Smooth muscle cell (in vitro differentiated cells): ENCODE data around the gene RAB37. TPM values are rescaled to one million over a fixed set of nuclear protein-coding genes. Genes with fewer than 3 reads are reported as not detected.

Source experiments
- DNase-seq: peaks from one replicate; lab custom pipeline; 2025; ENCODE audit not compliant: unreplicated experiment; lab: John Stamatoyannopoulos, UW
- H2AFZ ChIP-seq: fragments of 200-600 bp; sonication (generic); 2 replicates; pipeline ENCODE4 v1.6.0; 2016; ENCODE audit warnings: antibody characterized with exemption, low read depth, mild to moderate bottlenecking
- H3F3A ChIP-seq: fragments of 200-600 bp; sonication (generic); 2 replicates; pipeline ENCODE4 v1.6.0; 2017; ENCODE audit warnings: antibody characterized with exemption, low read depth
- H3K27ac ChIP-seq: fragments of 200-600 bp; sonication (generic); 2 replicates; pipeline ENCODE4 v1.5.1; 2016; ENCODE audit warnings: low read depth, mild to moderate bottlenecking
- H3K27me3 ChIP-seq: fragments of 200-600 bp; sonication (generic); 2 replicates; pipeline ENCODE4 v1.6.1; 2016; ENCODE audit warnings: low read depth, mild to moderate bottlenecking
- H3K36me3 ChIP-seq: fragments of 200-600 bp; sonication (generic); 2 replicates; pipeline ENCODE4 v1.5.1; 2016; ENCODE audit warnings: low read depth
- H3K4me1 ChIP-seq: fragments of 200-600 bp; sonication (generic); 2 replicates; pipeline ENCODE4 v1.5.1; 2016; ENCODE audit warnings: low read depth
- H3K4me2 ChIP-seq: fragments of 200-600 bp; sonication (generic); 2 replicates; pipeline ENCODE4 v1.6.0; 2016; ENCODE audit warnings: mild to moderate bottlenecking
- H3K4me3 ChIP-seq: fragments of 200-600 bp; sonication (generic); 2 replicates; pipeline ENCODE4 v1.5.1; 2016; ENCODE audit warnings: mild to moderate bottlenecking
- H3K79me2 ChIP-seq: fragments of 200-600 bp; sonication (generic); 2 replicates; pipeline ENCODE4 v1.6.0; 2016; ENCODE audit warnings: low read depth, mild to moderate bottlenecking
- H3K9ac ChIP-seq: fragments of 200-600 bp; sonication (generic); 2 replicates; pipeline ENCODE4 v1.6.0; 2016; ENCODE audit warnings: low read depth
- H3K9me3 ChIP-seq: fragments of 200-600 bp; sonication (generic); replicated peaks from 2 replicates; pipeline ENCODE4 v1.5.1; 2016; ENCODE audit warnings: low read depth
- H4K20me1 ChIP-seq: fragments of 200-600 bp; sonication (generic); 2 replicates; pipeline ENCODE4 v1.6.0; 2016; ENCODE audit warnings: low read depth
- WGBS: methylation state at CpG from one replicate; pipeline ENCODE4 v1.1.7; 2016; ENCODE audit warnings: low lambda C conversion rate; 5-methylcytosine and 5-hydroxymethylcytosine counted together
- polyA plus RNA-seq: library from polyadenylated mRNA; unstranded; fragments of >200 nt; fragmentation: Nextera tagmentation; extraction: Ambion mirVana; gene quantifications from 2 replicates; pipeline ENCODE4 v1.2.1, GENCODE V29; 2016
- total RNA-seq: library from RNA; depleted of rRNA; stranded (reverse); fragments of >200 nt; gene quantifications from 2 replicates; pipeline ENCODE4 v1.2.3, GENCODE V29; 2014
- TF ChIP-seq, protein P1 (sequence below): fragments of 200-600 bp; sonication (generic); IDR thresholded peaks from 2 replicates; pipeline ENCODE4 v1.5.1; 2017; ENCODE audit warnings: borderline replicate concordance, mild to moderate bottlenecking, antibody characterized with exemption; ENCODE audit not compliant: insufficient read depth, poor library complexity, severe bottlenecking

The RAB37 gene
- total and polyA plus RNA-seq, 2 experiments from 2014 or later = 0.16 TPM; not detected in 1

DNA sequence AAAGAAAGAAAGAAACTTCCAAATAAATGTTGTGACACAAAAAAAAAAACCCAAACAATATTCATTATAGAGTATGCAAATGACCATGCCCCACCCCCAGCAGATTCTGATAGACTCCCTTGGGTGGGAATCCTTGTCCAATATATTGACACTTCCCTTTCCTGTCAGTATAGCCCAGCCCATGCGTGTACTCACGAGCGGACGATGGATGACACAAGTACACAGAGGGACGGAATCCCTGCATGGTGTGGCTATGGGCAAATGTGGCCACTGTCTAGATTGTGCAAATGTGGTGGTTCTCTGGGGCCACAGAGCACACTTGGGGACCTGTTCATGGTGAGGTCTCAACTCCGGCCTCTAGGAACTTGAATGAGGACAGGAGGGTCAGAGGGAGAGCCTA is 3.1 kb downstream of the RAB37 start:
- Histone ChIP-seq H4K20me1 (no peaks in the 10 kb centered on the region), H3K4me2 (no peak overlapping the region), H3K9me3 (no peaks in the 10 kb centered on the region), H2AFZ (no peak overlapping the region), H3K4me1 (peaks cover 4% of the 10 kb centered on the region), H3K36me3 (no peaks in the 10 kb centered on the region), H3K27me3 (peaks cover 40% of the 10 kb centered on the region), H3K4me3 (no peak overlapping the region), H3F3A (no peaks in the 10 kb centered on the region), H3K79me2 (no peaks in the 10 kb centered on the region), H3K9ac (no peak overlapping the region), H3K27ac (no peak overlapping the region)
- no peak for DNase-seq
- over 99% methylated on average over 6 of the region's 6 CpGs for WGBS
- TF ChIP-seq, protein P1, sequence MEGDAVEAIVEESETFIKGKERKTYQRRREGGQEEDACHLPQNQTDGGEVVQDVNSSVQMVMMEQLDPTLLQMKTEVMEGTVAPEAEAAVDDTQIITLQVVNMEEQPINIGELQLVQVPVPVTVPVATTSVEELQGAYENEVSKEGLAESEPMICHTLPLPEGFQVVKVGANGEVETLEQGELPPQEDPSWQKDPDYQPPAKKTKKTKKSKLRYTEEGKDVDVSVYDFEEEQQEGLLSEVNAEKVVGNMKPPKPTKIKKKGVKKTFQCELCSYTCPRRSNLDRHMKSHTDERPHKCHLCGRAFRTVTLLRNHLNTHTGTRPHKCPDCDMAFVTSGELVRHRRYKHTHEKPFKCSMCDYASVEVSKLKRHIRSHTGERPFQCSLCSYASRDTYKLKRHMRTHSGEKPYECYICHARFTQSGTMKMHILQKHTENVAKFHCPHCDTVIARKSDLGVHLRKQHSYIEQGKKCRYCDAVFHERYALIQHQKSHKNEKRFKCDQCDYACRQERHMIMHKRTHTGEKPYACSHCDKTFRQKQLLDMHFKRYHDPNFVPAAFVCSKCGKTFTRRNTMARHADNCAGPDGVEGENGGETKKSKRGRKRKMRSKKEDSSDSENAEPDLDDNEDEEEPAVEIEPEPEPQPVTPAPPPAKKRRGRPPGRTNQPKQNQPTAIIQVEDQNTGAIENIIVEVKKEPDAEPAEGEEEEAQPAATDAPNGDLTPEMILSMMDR = no peak

DNA sequence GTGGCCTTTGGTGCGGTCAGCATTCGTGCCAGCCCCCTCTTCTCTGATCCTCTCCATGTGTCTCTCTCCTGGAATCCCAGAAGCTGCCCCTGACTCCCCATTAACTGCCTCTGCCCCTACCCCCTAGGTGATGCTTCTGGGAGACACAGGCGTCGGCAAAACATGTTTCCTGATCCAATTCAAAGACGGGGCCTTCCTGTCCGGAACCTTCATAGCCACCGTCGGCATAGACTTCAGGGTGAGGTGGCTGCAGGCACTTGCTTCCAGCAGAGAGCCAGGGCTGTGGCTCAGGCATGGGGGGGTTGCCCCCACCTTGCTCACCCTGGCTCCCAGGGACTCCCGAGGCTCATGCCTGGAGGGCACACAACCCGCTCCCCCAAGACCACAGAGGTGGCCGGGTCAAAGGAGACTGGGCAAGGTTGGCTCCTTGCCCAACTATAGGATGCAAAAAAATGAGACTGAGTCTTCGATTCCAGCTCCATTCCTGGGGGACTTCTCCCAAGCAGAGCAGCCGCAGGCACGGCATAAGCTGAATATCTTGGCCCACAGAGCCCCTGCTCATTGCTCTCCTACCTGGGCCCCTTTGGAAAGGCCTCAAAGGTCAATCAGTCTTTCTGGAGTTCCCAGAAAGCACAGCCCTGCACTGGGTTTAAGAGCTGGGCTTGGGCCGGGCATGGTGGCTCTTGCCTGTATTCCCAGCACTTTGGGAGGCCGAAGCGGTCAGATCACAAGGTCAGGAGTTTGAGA is 3.8 kb downstream of the RAB37 start:
- 93% methylated on average over 17 of the region's 17 CpGs for WGBS
- Histone ChIP-seq H3F3A (no peaks in the 10 kb centered on the region), H3K79me2 (no peaks in the 10 kb centered on the region), H3K36me3 (no peaks in the 10 kb centered on the region), H3K27ac (no peak overlapping the region), H3K27me3 (peaks cover 34% of the 10 kb centered on the region), H3K9me3 (no peaks in the 10 kb centered on the region), H2AFZ (no peak overlapping the region), H3K9ac (no peak overlapping the region), H3K4me2 (no peak overlapping the region), H4K20me1 (no peaks in the 10 kb centered on the region), H3K4me1 (peaks cover 9% of the 10 kb centered on the region), H3K4me3 (no peak overlapping the region)
- no peak for DNase-seq
- TF ChIP-seq, protein P1 = no peak

DNA sequence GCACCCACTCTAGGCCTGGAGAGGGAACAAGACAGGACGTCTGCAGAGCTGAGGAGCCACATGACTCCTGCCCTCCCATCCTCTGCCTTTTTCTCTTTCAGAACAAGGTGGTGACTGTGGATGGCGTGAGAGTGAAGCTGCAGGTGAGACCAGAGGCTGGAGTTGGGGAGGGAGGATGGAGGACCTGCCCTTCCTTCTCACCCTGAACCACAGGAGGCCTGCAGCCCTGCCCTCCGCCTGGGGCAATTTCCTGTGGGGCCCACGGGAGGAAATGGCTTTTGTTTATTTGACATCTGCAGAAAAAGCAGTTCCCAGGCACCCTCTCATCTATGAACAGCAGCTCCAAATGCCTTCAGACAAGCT is 5.1 kb downstream of the RAB37 start:
- no peaks in the 10 kb centered on the region for H3K79me2 ChIP-seq
- no peak overlapping the region for H2AFZ ChIP-seq
- no peaks in the 10 kb centered on the region for H3K9me3 ChIP-seq
- H3K4me1 ChIP-seq = peaks cover 22% of the 10 kb centered on the region
- H4K20me1 ChIP-seq = no peaks in the 10 kb centered on the region
- no peak for DNase-seq
- no peak overlapping the region for H3K27ac ChIP-seq
- 39% methylated on average over 4 of the region's 4 CpGs for WGBS
- H3K36me3 ChIP-seq = no peaks in the 10 kb centered on the region
- H3K4me3 ChIP-seq = no peak overlapping the region
- no peak overlapping the region for H3K4me2 ChIP-seq
- peaks cover 21% of the 10 kb centered on the region for H3K27me3 ChIP-seq
- TF ChIP-seq, protein P1 = no peak
- H3F3A ChIP-seq = peaks cover 11% of the 10 kb centered on the region
- no peak overlapping the region for H3K9ac ChIP-seq
